Keratinocyte (primary cell): ENCODE measurements around the gene ACVR1. TPM values are rescaled to one million over a fixed set of nuclear protein-coding genes. Genes with fewer than 3 reads are reported as not detected.

ENCODE experiments used
- DNase-seq: peaks from one replicate; pipeline ENCODE4 v3.0.0-alpha.2; 2011; ENCODE audit warnings: low read depth, missing footprints, low spot score
- FAIRE-seq: peaks from 2 replicates; lab custom pipeline; 2011; peaks lifted over from hg19 to GRCh38; lab: Jason Lieb, UNC
- H2AFZ ChIP-seq: 2 replicates; pipeline ENCODE4 v1.6.0; 2012; ENCODE audit warnings: low read length, control low read depth, inconsistent platforms; ENCODE audit not compliant: control insufficient read depth
- H3K27ac ChIP-seq: 2 replicates; pipeline ENCODE4 v1.5.1; 2011; ENCODE audit warnings: low read length; ENCODE audit not compliant: control insufficient read depth, insufficient read depth
- H3K27me3 ChIP-seq: 3 replicates; pipeline ENCODE4 v1.6.0; 2011; ENCODE audit warnings: low read length; ENCODE audit not compliant: control insufficient read depth, insufficient read depth; ENCODE audit errors: extremely low read depth
- H3K36me3 ChIP-seq, 2 experiments: 2 replicates in 1 of 2; 3 replicates in 1 of 2; pipeline ENCODE4 v1.5.1; 2011; ENCODE audit warnings: low read length in 2 of 2, mild to moderate bottlenecking in 1 of 2; ENCODE audit not compliant: control insufficient read depth in 2 of 2, insufficient read depth in 2 of 2; ENCODE audit errors: extremely low read depth in 1 of 2
- H3K4me1 ChIP-seq: 3 replicates; pipeline ENCODE4 v1.5.1; 2011; ENCODE audit warnings: low read length; ENCODE audit not compliant: control insufficient read depth, insufficient read depth; ENCODE audit errors: extremely low read depth
- H3K4me2 ChIP-seq: 3 replicates; pipeline ENCODE4 v1.6.0; 2011; ENCODE audit warnings: low read depth, low read length; ENCODE audit not compliant: control insufficient read depth, insufficient read depth; ENCODE audit errors: extremely low read depth
- H3K4me3 ChIP-seq, 3 experiments: fragments of 200-600 bp in 1 of 3; sonication (generic) in 1 of 3; 2 replicates in 2 of 3; 3 replicates in 1 of 3; pipeline ENCODE4 v1.5.1; 2011 to 2016; ENCODE audit warnings: low read length in 3 of 3, mild to moderate bottlenecking in 3 of 3, control low read depth in 2 of 3, inconsistent platforms in 1 of 3, low read depth in 1 of 3, mixed read lengths in 1 of 3, mixed run types in 1 of 3, moderate library complexity in 1 of 3; ENCODE audit not compliant: control insufficient read depth in 2 of 3, insufficient read depth in 2 of 3; ENCODE audit errors: extremely low read depth in 1 of 3
- H3K79me2 ChIP-seq: 2 replicates; pipeline ENCODE4 v1.6.0; 2012; ENCODE audit warnings: low read length; ENCODE audit not compliant: control insufficient read depth, insufficient read depth
- H3K9ac ChIP-seq: 3 replicates; pipeline ENCODE4 v1.6.0; 2011; ENCODE audit warnings: low read length; ENCODE audit not compliant: control insufficient read depth, insufficient read depth; ENCODE audit errors: extremely low read depth
- H3K9me1 ChIP-seq: 3 replicates; pipeline ENCODE4 v1.6.0; 2011; ENCODE audit warnings: low read length; ENCODE audit not compliant: control insufficient read depth, insufficient read depth; ENCODE audit errors: extremely low read depth
- H3K9me3 ChIP-seq: 2 replicates; pipeline ENCODE4 v1.5.1; 2012; ENCODE audit warnings: low read depth, low read length; ENCODE audit not compliant: control insufficient read depth
- H4K20me1 ChIP-seq: 3 replicates; pipeline ENCODE4 v1.6.0; 2011; ENCODE audit warnings: low read length; ENCODE audit not compliant: control insufficient read depth, insufficient read depth; ENCODE audit errors: extremely low read depth
- CTCF ChIP-seq, 3 experiments: IDR thresholded peaks in 1 of 3; conservative IDR thresholded peaks in 1 of 3; optimal IDR thresholded peaks in 1 of 3; 2 replicates in 2 of 3; 3 replicates in 1 of 3; pipeline versions ENCODE3 to v1.5.1; 2011; ENCODE audit warnings: low read length in 3 of 3, mild to moderate bottlenecking in 3 of 3, moderate library complexity in 2 of 3, control low read depth in 1 of 3, inconsistent platforms in 1 of 3; ENCODE audit not compliant: insufficient read depth in 2 of 3; ENCODE audit errors: extremely low read depth in 1 of 3
- EZH2 ChIP-seq: IDR thresholded peaks from one replicate; pipeline ENCODE4 v1.6.1; 2012; ENCODE audit warnings: inconsistent platforms, mild to moderate bottlenecking, low read length, moderate library complexity
- dilution Hi-C: fragments of 300-500 bp; cut with MboI; formaldehyde crosslinking; loops from one replicate; pipeline ENCODE4 v1.7.0; 2020; ENCODE audit warnings: low sequenced_read_pairs; ENCODE audit not compliant: extremely low pct_ligation_motif_present
- polyA plus RNA-seq, 5 experiments: library from polyadenylated mRNA; depleted of rRNA in 3 of 5; stranded (reverse) in 3 of 5; stranded (forward) in 1 of 5; unstranded in 1 of 5; fragments of >200 nt; gene quantifications; 1 replicate in 1 of 5; 2 replicates in 3 of 5; 3 replicates in 1 of 5; pipeline versions ENCODE4 v1.2.1 to v1.2.3, GENCODE V29; 2011 to 2012; ENCODE audit warnings: missing spikeins in 2 of 5, low read depth in 1 of 5, low replicate concordance in 1 of 5

The ACVR1 gene
- polyA plus RNA-seq, 1 donor (not counting 4 experiments of a cell fraction or from before 2014, with no cell fraction given) = 30.8 TPM

DNA sequence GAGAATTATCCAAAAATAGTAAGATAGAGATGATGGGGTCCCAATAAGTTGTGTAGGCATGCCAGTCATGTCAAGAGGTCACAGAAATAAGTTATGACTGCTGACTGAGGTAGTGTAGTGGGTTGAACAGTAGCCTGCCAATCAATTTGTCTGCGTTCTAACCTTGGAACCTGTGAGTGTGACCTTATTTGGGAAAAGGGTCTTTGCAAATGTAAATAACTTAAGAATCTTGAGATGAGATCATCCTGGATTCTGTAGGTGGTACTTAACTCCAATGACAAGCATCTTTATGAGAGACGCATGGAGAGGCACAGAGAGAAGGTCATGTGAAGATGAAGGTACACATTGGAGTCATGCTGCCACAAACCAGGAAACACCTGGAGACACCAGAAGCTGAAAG lies 31.0 kb downstream of the ACVR1 start:
- Histone ChIP-seq H4K20me1 (no peaks in the 10 kb centered on the region), H3K9ac (no peak overlapping the region), H3K4me3 (no peak overlapping the region), H3K27ac (no peak overlapping the region), H3K79me2 (peaks cover 24% of the 10 kb centered on the region), H2AFZ (no peak overlapping the region), H3K9me3 (no peaks in the 10 kb centered on the region), H3K36me3 (peaks cover 2 to 8% of the 10 kb centered on the region in 2 experiments), H3K27me3 (no peaks in the 10 kb centered on the region), H3K4me1 (no peaks in the 10 kb centered on the region), H3K4me2 (no peak overlapping the region), H3K9me1 (no peaks in the 10 kb centered on the region)
- DNase-seq (no peak), FAIRE-seq (no peak)
- dilution Hi-C loops = no loop called here
- TF ChIP-seq CTCF (optimal IDR thresholded peaks at IDR 0.05 in 1 of 3, IDR thresholded peaks at IDR 0.05 in 1 of 3, conservative IDR thresholded peaks at IDR 0.05 in 1 of 3; ENCODE audit: extremely low read depth in 1 of 3, insufficient read depth in 2 of 3, low read length in 3 of 3) = no peak
- no peak for TF ChIP-seq EZH2

- dilution Hi-C loops = no loop called here
- Histone ChIP-seq H3K9me1 (peaks cover 4% of the 10 kb centered on the region), H3K9me3 (no peaks in the 10 kb centered on the region), H3K27ac (no peak overlapping the region), H3K9ac (no peak overlapping the region), H4K20me1 (no peaks in the 10 kb centered on the region), H3K4me1 (peaks cover 6% of the 10 kb centered on the region), H2AFZ (no peak overlapping the region), H3K4me3 (no peak overlapping the region), H3K36me3 (peaks cover 2 to 8% of the 10 kb centered on the region in 2 experiments), H3K27me3 (no peaks in the 10 kb centered on the region), H3K79me2 (peaks cover 26% of the 10 kb centered on the region), H3K4me2 (no peak overlapping the region)
- FAIRE-seq (no peak), DNase-seq (no peak)
- TF ChIP-seq EZH2 (no peak), CTCF (optimal IDR thresholded peaks at IDR 0.05 in 1 of 3, IDR thresholded peaks at IDR 0.05 in 1 of 3, conservative IDR thresholded peaks at IDR 0.05 in 1 of 3; ENCODE audit: extremely low read depth in 1 of 3, insufficient read depth in 2 of 3, low read length in 3 of 3) (no peak)
Observed at GRCh38 chr2:157843935-157844334, 32.2 kb downstream of the ACVR1 start.
